Measurements from ENCODE around the gene RTF2.

Gene RTF2

GRCh38 chr20:56447227-56447626 is 21.2 kb upstream of the RTF2 start:
- TF ChIP-seq POLR2AphosphoS5 (IDR thresholded peaks at IDR 0.05; ENCODE audit: low read depth, low read length) = no peak

- no peak for TF ChIP-seq REST (IDR thresholded peaks at IDR 0.05; ENCODE audit: insufficient read depth in 1 of 2, low read depth in 2 of 2, low read length in 2 of 2)
- TF ChIP-seq POLR2AphosphoS5 (IDR thresholded peaks at IDR 0.05; ENCODE audit: low read depth, low read length) = no peak
- no peak for TF ChIP-seq TAF1 (IDR thresholded peaks at IDR 0.05; ENCODE audit: borderline replicate concordance, insufficient read depth, low read length)
- no peak for TF ChIP-seq FOXP2 (optimal IDR thresholded peaks at IDR 0.05; ENCODE audit: borderline replicate concordance, extremely low read depth, extremely low read length, insufficient read depth)
- no peak for TF ChIP-seq SIN3A (IDR thresholded peaks at IDR 0.05; ENCODE audit: borderline replicate concordance, insufficient read depth, low read length)
Measured at GRCh38 chr20:56449459-56449858, 19.0 kb upstream of the RTF2 start.

- no peak for TF ChIP-seq POLR2AphosphoS5 (IDR thresholded peaks at IDR 0.05; ENCODE audit: low read depth, low read length)
- TF ChIP-seq FOXP2 (optimal IDR thresholded peaks at IDR 0.05; ENCODE audit: borderline replicate concordance, extremely low read depth, extremely low read length, insufficient read depth) = no peak
- TF ChIP-seq REST (IDR thresholded peaks at IDR 0.05; ENCODE audit: insufficient read depth in 1 of 2, low read depth in 2 of 2, low read length in 2 of 2) = no peak
- TF ChIP-seq SIN3A (IDR thresholded peaks at IDR 0.05; ENCODE audit: borderline replicate concordance, insufficient read depth, low read length) = no peak
- no peak for TF ChIP-seq TAF1 (IDR thresholded peaks at IDR 0.05; ENCODE audit: borderline replicate concordance, insufficient read depth, low read length)
Measured at GRCh38 chr20:56451056-56451765, 17.2 kb upstream of the RTF2 start.

GRCh38 chr20:56453352-56453751 is 15.1 kb upstream of the RTF2 start:
- no peak for TF ChIP-seq POLR2AphosphoS5 (IDR thresholded peaks at IDR 0.05; ENCODE audit: low read depth, low read length)
- no peak for TF ChIP-seq FOXP2 (optimal IDR thresholded peaks at IDR 0.05; ENCODE audit: borderline replicate concordance, extremely low read depth, extremely low read length, insufficient read depth)

GRCh38 chr20:56454754-56455153 is 13.7 kb upstream of the RTF2 start:
- no peak for TF ChIP-seq FOXP2 (optimal IDR thresholded peaks at IDR 0.05; ENCODE audit: borderline replicate concordance, extremely low read depth, extremely low read length, insufficient read depth)
- no peak for TF ChIP-seq REST (IDR thresholded peaks at IDR 0.05; ENCODE audit: insufficient read depth in 1 of 2, low read depth in 2 of 2, low read length in 2 of 2)
- TF ChIP-seq SIN3A (IDR thresholded peaks at IDR 0.05; ENCODE audit: borderline replicate concordance, insufficient read depth, low read length) = no peak
- no peak for TF ChIP-seq POLR2AphosphoS5 (IDR thresholded peaks at IDR 0.05; ENCODE audit: low read depth, low read length)
- no peak for TF ChIP-seq TAF1 (IDR thresholded peaks at IDR 0.05; ENCODE audit: borderline replicate concordance, insufficient read depth, low read length)

GRCh38 chr20:56458206-56458821 is 10.1 kb upstream of the RTF2 start:
- TF ChIP-seq POLR2AphosphoS5 (IDR thresholded peaks at IDR 0.05; ENCODE audit: low read depth, low read length) (no peak), FOXP2 (optimal IDR thresholded peaks at IDR 0.05; ENCODE audit: borderline replicate concordance, extremely low read depth, extremely low read length, insufficient read depth) (no peak), REST (IDR thresholded peaks at IDR 0.05; ENCODE audit: insufficient read depth in 1 of 2, low read depth in 2 of 2, low read length in 2 of 2) (no peak), TAF1 (IDR thresholded peaks at IDR 0.05; ENCODE audit: borderline replicate concordance, insufficient read depth, low read length) (no peak), SIN3A (IDR thresholded peaks at IDR 0.05; ENCODE audit: borderline replicate concordance, insufficient read depth, low read length) (no peak)

All from PFSK-1 (cell line).